H1 (cell line): Measurements from ENCODE around the gene MSH5. TPM values are rescaled to one million over a fixed set of nuclear protein-coding genes. Genes with fewer than 3 reads are reported as not detected.

Experiments
- CTCF ChIA-PET: fragments of 300-600 bp; sonication (Branson Sonifier 250); formaldehyde crosslinking; loops from one replicate; lab custom pipeline; 2021; ENCODE audit not compliant: partially characterized antibody; lab: Charles Lee
- POLR2A ChIA-PET: fragments of 300-600 bp; sonication (Branson Sonifier 250); formaldehyde crosslinking; loops from one replicate; lab custom pipeline; 2021; ENCODE audit warnings: inconsistent platforms; ENCODE audit not compliant: partially characterized antibody; lab: Charles Lee
- DNase-seq, 2 experiments: peaks; one replicate each; pipeline versions ENCODE4 v3.0.0 to v3.0.0-alpha.2; 2010 to 2022; ENCODE audit warnings: low spot score in 2 of 2, low read depth in 1 of 2, mixed read lengths in 1 of 2
- FAIRE-seq: peaks from 2 replicates; lab custom pipeline; 2011; peaks lifted over from hg19 to GRCh38; lab: Jason Lieb, UNC
- H2AFZ ChIP-seq: 2 replicates; pipeline ENCODE4 v1.8.1; 2012; ENCODE audit warnings: low read length, inconsistent platforms
- H2AK5ac ChIP-seq: 2 replicates; pipeline ENCODE4 v1.6.1; 2013; ENCODE audit warnings: low read depth, low read length
- H2BK120ac ChIP-seq: replicated peaks from 2 replicates; pipeline ENCODE3; 2013; ENCODE audit warnings: low read depth, low read length, inconsistent platforms
- H2BK12ac ChIP-seq: 2 replicates; pipeline ENCODE4 v1.6.1; 2013; ENCODE audit warnings: low read depth, low read length
- H2BK15ac ChIP-seq: 2 replicates; pipeline ENCODE4 v1.6.1; 2013; ENCODE audit warnings: low read length
- H2BK20ac ChIP-seq: 2 replicates; pipeline ENCODE4 v1.6.1; 2013; ENCODE audit warnings: low read length
- H2BK5ac ChIP-seq: 2 replicates; pipeline ENCODE4 v1.6.1; 2013; ENCODE audit warnings: low read depth, low read length
- H3K14ac ChIP-seq: 2 replicates; pipeline ENCODE4 v1.6.1; 2013; ENCODE audit warnings: inconsistent platforms; ENCODE audit not compliant: insufficient read length
- H3K18ac ChIP-seq: 2 replicates; pipeline ENCODE4 v1.6.1; 2013; ENCODE audit warnings: low read length; ENCODE audit errors: extremely low read depth
- H3K23ac ChIP-seq: 2 replicates; pipeline ENCODE4 v1.6.1; 2013; ENCODE audit warnings: inconsistent platforms; ENCODE audit not compliant: insufficient read length
- H3K23me2 ChIP-seq: 2 replicates; pipeline ENCODE4 v1.6.1; 2013; ENCODE audit warnings: low read depth, low read length
- H3K27ac ChIP-seq: 2 replicates; pipeline ENCODE4 v1.6.1; 2011; ENCODE audit warnings: low read depth, low read length, inconsistent platforms
- H3K27me3 ChIP-seq, 4 experiments: replicated peaks in 1 of 4; 1 replicate in 1 of 4; 2 replicates in 3 of 4; pipeline versions ENCODE4 v1.6.1 to v1.8.1; 2011 to 2013; ENCODE audit warnings: low read length in 3 of 4, mild to moderate bottlenecking in 3 of 4, inconsistent platforms in 2 of 4, mixed read lengths in 2 of 4, moderate library complexity in 1 of 4; ENCODE audit not compliant: control insufficient read depth in 3 of 4, insufficient read depth in 3 of 4; ENCODE audit errors: extremely low read depth in 1 of 4
- H3K36me3 ChIP-seq, 4 experiments: 2 replicates each; pipeline versions ENCODE4 v1.6.1 to v1.8.1; 2011 to 2013; ENCODE audit warnings: mild to moderate bottlenecking in 4 of 4, low read length in 3 of 4, moderate library complexity in 2 of 4, control low read depth in 1 of 4, inconsistent platforms in 1 of 4; ENCODE audit not compliant: insufficient read depth in 4 of 4, control insufficient read depth in 2 of 4
- H3K4ac ChIP-seq: replicated peaks from 2 replicates; pipeline ENCODE3; 2013; ENCODE audit warnings: low read length, low read depth, mixed read lengths, inconsistent platforms; ENCODE audit not compliant: insufficient read length
- H3K4me1 ChIP-seq, 4 experiments: replicated peaks in 1 of 4; 1 replicate in 1 of 4; 2 replicates in 3 of 4; pipeline versions ENCODE4 v1.6.1 to v1.8.1; 2011 to 2013; ENCODE audit warnings: low read length in 3 of 4, inconsistent platforms in 2 of 4, mixed read lengths in 1 of 4; ENCODE audit not compliant: insufficient read depth in 4 of 4, control insufficient read depth in 3 of 4
- H3K4me2 ChIP-seq, 2 experiments: 2 replicates each; pipeline versions ENCODE4 v1.6.1 to v1.8.1; 2011 to 2013; ENCODE audit warnings: low read depth in 2 of 2, low read length in 2 of 2, control low read depth in 1 of 2, inconsistent platforms in 1 of 2, mild to moderate bottlenecking in 1 of 2; ENCODE audit not compliant: insufficient read depth in 1 of 2
- H3K4me3 ChIP-seq, 4 experiments: fragments of 200-600, 300-600 bp in 1 of 4; sonication (generic), shearing (Covaris generic), sonication (Bioruptor Twin) in 1 of 4; 2 replicates each; pipeline versions ENCODE4 v1.5.1 to v1.8.1; 2011 to 2016; ENCODE audit warnings: low read length in 4 of 4, low read depth in 3 of 4, control low read depth in 2 of 4, inconsistent platforms in 2 of 4, mild to moderate bottlenecking in 2 of 4, mixed read lengths in 1 of 4, moderate library complexity in 1 of 4; ENCODE audit not compliant: insufficient read depth in 2 of 4; ENCODE audit errors: extremely low read depth in 1 of 4
- H3K56ac ChIP-seq: replicated peaks from 2 replicates; pipeline ENCODE3; 2013; ENCODE audit warnings: low read depth, mild to moderate bottlenecking, mixed read lengths, low read length, inconsistent platforms; ENCODE audit not compliant: insufficient read length
- H3K79me1 ChIP-seq: 2 replicates; pipeline ENCODE4 v1.6.1; 2013; ENCODE audit warnings: low read depth, low read length, control low read depth
- H3K79me2 ChIP-seq, 2 experiments: 2 replicates each; pipeline versions ENCODE4 v1.6.1 to v1.8.1; 2012 to 2013; ENCODE audit warnings: low read length in 2 of 2, mild to moderate bottlenecking in 2 of 2, inconsistent platforms in 1 of 2; ENCODE audit not compliant: insufficient read depth in 2 of 2, control insufficient read depth in 1 of 2
- H3K9ac ChIP-seq, 4 experiments: replicated peaks in 1 of 4; 1 replicate in 1 of 4; 2 replicates in 3 of 4; pipeline versions ENCODE4 v1.6.1 to v1.8.1; 2011 to 2013; ENCODE audit warnings: low read depth in 3 of 4, low read length in 3 of 4, control low read depth in 2 of 4, mild to moderate bottlenecking in 2 of 4, moderate library complexity in 2 of 4, inconsistent platforms in 1 of 4; ENCODE audit errors: extremely low read depth in 1 of 4
- H3K9me3 ChIP-seq, 2 experiments: 2 replicates each; pipeline versions ENCODE4 v1.6.1 to v1.8.1; 2012 to 2013; ENCODE audit warnings: mild to moderate bottlenecking in 2 of 2, moderate library complexity in 2 of 2, control low read depth in 1 of 2, inconsistent platforms in 1 of 2, low read depth in 1 of 2, low read length in 1 of 2, mixed read lengths in 1 of 2; ENCODE audit not compliant: insufficient read depth in 2 of 2
- H4K20me1 ChIP-seq, 2 experiments: replicated peaks in 1 of 2; 2 replicates each; pipeline versions ENCODE3 to v1.8.1; 2011 to 2013; ENCODE audit warnings: inconsistent platforms in 2 of 2, low read length in 2 of 2, mild to moderate bottlenecking in 1 of 2; ENCODE audit not compliant: insufficient read depth in 2 of 2, control insufficient read depth in 1 of 2
- H4K5ac ChIP-seq: 2 replicates; pipeline ENCODE4 v1.6.1; 2013; ENCODE audit warnings: low read length, low read depth, mixed read lengths, inconsistent platforms; ENCODE audit not compliant: insufficient read length
- H4K8ac ChIP-seq: 2 replicates; pipeline ENCODE4 v1.8.0; 2013; ENCODE audit warnings: mild to moderate bottlenecking, moderate library complexity, low read length, inconsistent platforms; ENCODE audit not compliant: insufficient read depth; ENCODE audit errors: extremely low read depth
- H4K91ac ChIP-seq: replicated peaks from 2 replicates; pipeline ENCODE3; 2013; ENCODE audit warnings: low read length, mixed read lengths, inconsistent platforms; ENCODE audit not compliant: insufficient read length
- CHD2 ChIP-seq: IDR thresholded peaks from 2 replicates; pipeline ENCODE4 v1.6.1; 2012; ENCODE audit warnings: low read length, improper control_type of control experiment
- SIN3A ChIP-seq, 2 experiments: IDR thresholded peaks in 1 of 2; conservative IDR thresholded peaks in 1 of 2; 2 replicates each; pipeline ENCODE4 v1.6.1; 2011 to 2012; ENCODE audit warnings: low read length in 2 of 2, improper control_type of control experiment in 1 of 2, low read depth in 1 of 2, mild to moderate bottlenecking in 1 of 2
- WGBS, 2 experiments: shearing (Covaris generic) in 1 of 2; methylation state at CpG; one replicate each; pipeline versions ENCODE4 v1.1.6 to v1.1.7; 2013 to 2015; ENCODE audit warnings: low lambda C conversion rate in 2 of 2, mixed read lengths in 2 of 2, inconsistent platforms in 1 of 2, low coverage in 1 of 2, missing lambda C conversion rate in 1 of 2; ENCODE audit not compliant: insufficient replicate concordance in 2 of 2, insufficient coverage in 1 of 2, insufficient read length in 1 of 2; ENCODE audit errors: extremely low coverage in 1 of 2, missing lambda C conversion rate in 1 of 2; 5-methylcytosine and 5-hydroxymethylcytosine counted together
- polyA plus RNA-seq, 7 experiments: library from polyadenylated mRNA; depleted of rRNA in 3 of 7; stranded (reverse) in 5 of 7; unstranded in 2 of 7; fragments of >200 nt in 5 of 7; fragments of 200-250 nt in 2 of 7; gene quantifications; 1 replicate in 5 of 7; 2 replicates in 1 of 7; 4 replicates in 1 of 7; pipeline versions ENCODE4 v1.2.1 to v1.2.3, GENCODE V29; 2011 to 2013; ENCODE audit warnings: missing spikeins in 2 of 7, mixed read lengths in 2 of 7
- total RNA-seq: library from RNA; stranded (reverse); fragmentation: NEBNext Ultra II Directional; extraction: Animal tissue kit (Norgen Biotek cat#: 25700); gene quantifications from 2 replicates; pipeline ENCODE4 v1.2.1, GENCODE V29; 2021

The MSH5 gene
- total and polyA plus RNA-seq, 2 of the 8 experiments (the other 6 are each of a cell fraction or from before 2014, with no cell fraction given) = 25.3 to 26.5 TPM

- Histone ChIP-seq H2BK20ac (no peak overlapping the region), H3K9me3 (no peaks in the 10 kb centered on the region), H4K8ac (no peak overlapping the region), H4K5ac (no peak overlapping the region), H3K4me1 (peaks cover 0 to 11% (median under 1%) of the 10 kb centered on the region in 4 experiments; a peak in 4 of 7 replicates), H3K9ac (no peak overlapping the region), H2BK12ac (no peak overlapping the region), H3K79me1 (no peaks in the 10 kb centered on the region), H3K27me3 (no peaks in the 10 kb centered on the region), H3K4me3 (no peak overlapping the region), H2BK5ac (no peak overlapping the region), H3K27ac (no peak overlapping the region), H3K23ac (no peak overlapping the region), H2BK120ac (no peak overlapping the region), H3K23me2 (peaks cover 3% of the 10 kb centered on the region; the same call in 1 of the 2 replicates), H3K14ac (no peak overlapping the region), H3K36me3 (peaks cover 0 to 16% (median 1%) of the 10 kb centered on the region in 4 experiments; a peak in 3 of 8 replicates), H3K56ac (no peak overlapping the region), H2AFZ (no peak overlapping the region), H3K18ac (no peak overlapping the region), H3K4ac (no peak overlapping the region), H2BK15ac (no peak overlapping the region), H3K79me2 (no peaks in the 10 kb centered on the region), H3K4me2 (no peak overlapping the region), H2AK5ac (no peak overlapping the region), H4K91ac (no peak overlapping the region), H4K20me1 (no peaks in the 10 kb centered on the region)
- DNase-seq (no peak), FAIRE-seq (no peak)
- ChIA-PET CTCF (interaction anchor here (0.5 to 1.6 kb wide), 8 partner anchors 9 to 134 kb away, joined by 3 to 5 read pairs (median 3); partner anchors contain the start of genes CLIC1 and VWA7), POLR2A (interaction anchor here (0.6 to 1.6 kb wide), 8 partner anchors 11 to 103 kb away, joined by 3 to 12 read pairs (median 4); partner anchors contain the start of genes C6orf47, DDAH2 and MSH5)
- 98% methylated on average over 4 of the region's 4 CpGs; no CpG with 5 or more reads in 1 of the 2 experiments for WGBS, 2 experiments
- TF ChIP-seq SIN3A (conservative IDR thresholded peaks at IDR 0.05 in 1 of 2, IDR thresholded peaks at IDR 0.05 in 1 of 2; ENCODE audit: low read depth in 1 of 2, low read length in 2 of 2) (no peak), CHD2 (no peak)
These were observed 24.4 kb downstream of the MSH5 start for GRCh38 chr6:31764198-31764597.
